ENCODE results near the gene TXNDC5. TPM values are rescaled to one million over a fixed set of nuclear protein-coding genes. Genes with fewer than 3 reads are reported as not detected.

TXNDC5 gene
- polyA plus RNA-seq, 2 of the 4 experiments (the other 2 are of a cell fraction): 115 to 134 TPM

DNA sequence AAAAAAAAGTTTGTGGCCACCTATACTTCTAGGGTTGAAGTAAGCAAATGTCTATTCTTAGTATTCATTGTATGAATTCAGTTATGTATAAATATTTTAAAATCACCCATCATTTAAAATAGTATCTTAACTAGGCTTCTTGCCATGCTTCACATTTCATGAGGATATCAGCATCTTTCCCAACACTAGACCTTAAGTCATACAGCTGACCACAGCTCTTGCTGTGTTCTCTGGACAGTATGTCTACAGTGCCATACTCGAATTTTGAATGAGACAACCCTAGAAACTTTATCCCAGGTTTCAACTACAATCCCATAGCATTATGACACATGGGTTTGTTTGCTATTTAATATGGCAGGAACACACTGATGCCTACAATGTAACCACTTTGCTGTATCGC lies 5.2 kb downstream of the TXNDC5 start:
- TF ChIP-seq CTCF (IDR thresholded peaks at IDR 0.05) (no peak), SREBF2 (IDR thresholded peaks at IDR 0.05) (no peak), ZNF302 (CRISPR knock-in tag; IDR thresholded peaks at IDR 0.05) (no peak), KDM1A (IDR thresholded peaks at IDR 0.05; ENCODE audit: low read depth) (no peak), FOXS1 (CRISPR knock-in tag; IDR thresholded peaks at IDR 0.05) (no peak), CHD4 (IDR thresholded peaks at IDR 0.05; ENCODE audit: borderline replicate concordance) (no peak)
- TF ChIP-seq, protein P1, sequence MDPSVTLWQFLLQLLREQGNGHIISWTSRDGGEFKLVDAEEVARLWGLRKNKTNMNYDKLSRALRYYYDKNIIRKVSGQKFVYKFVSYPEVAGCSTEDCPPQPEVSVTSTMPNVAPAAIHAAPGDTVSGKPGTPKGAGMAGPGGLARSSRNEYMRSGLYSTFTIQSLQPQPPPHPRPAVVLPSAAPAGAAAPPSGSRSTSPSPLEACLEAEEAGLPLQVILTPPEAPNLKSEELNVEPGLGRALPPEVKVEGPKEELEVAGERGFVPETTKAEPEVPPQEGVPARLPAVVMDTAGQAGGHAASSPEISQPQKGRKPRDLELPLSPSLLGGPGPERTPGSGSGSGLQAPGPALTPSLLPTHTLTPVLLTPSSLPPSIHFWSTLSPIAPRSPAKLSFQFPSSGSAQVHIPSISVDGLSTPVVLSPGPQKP (IDR thresholded peaks at IDR 0.05; ENCODE audit: low read depth, low read length): no peak
- ATAC-seq (no peak), FAIRE-seq (no peak), DNase-seq (ENCODE audit: low read depth in 1 of 2, low spot score in 1 of 2) (no peak)
- Histone ChIP-seq H3K9me3 (no peaks in the 10 kb centered on the region), H3K4me3 (no peak overlapping the region), H3K4me1 (peaks cover 8% of the 10 kb centered on the region; the same call in 1 of the 3 replicates), H3K27ac (no peak overlapping the region), H3K4me2 (no peak overlapping the region)
- ChIA-PET POLR2A (no interaction called here), CTCF (interaction anchor here (1.2 kb wide), 1 partner anchor 87 kb away, joined by 3 read pairs; no protein-coding TSS in a partner anchor)
- WGBS (ENCODE audit: missing lambda C conversion rate): 81% methylated on average over 2 of the region's 2 CpGs

GRCh38 chr6:7904654-7905319 lies 5.8 kb downstream of the TXNDC5 start:
- Histone ChIP-seq H3K27ac (no peak overlapping the region), H3K4me1 (peaks cover 11% of the 10 kb centered on the region; the same call in 1 of the 3 replicates), H3K9me3 (no peaks in the 10 kb centered on the region), H3K4me2 (no peak overlapping the region), H3K4me3 (no peak overlapping the region)
- ChIA-PET POLR2A (no interaction called here), CTCF (no interaction called here)
- DNase-seq (ENCODE audit: low read depth in 1 of 2, low spot score in 1 of 2): no peak
- no peak for FAIRE-seq
- no peak for ATAC-seq
- WGBS (ENCODE audit: missing lambda C conversion rate): 89% methylated on average over 5 of the region's 5 CpGs
- TF ChIP-seq RARB (CRISPR knock-in tag; IDR thresholded peaks at IDR 0.05): no peak
- no peak for TF ChIP-seq USF2 (IDR thresholded peaks at IDR 0.05)
- no peak for TF ChIP-seq TP53 (CRISPR knock-in tag; IDR thresholded peaks at IDR 0.05)
- no peak for TF ChIP-seq RAD21 (conservative IDR thresholded peaks at IDR 0.05 in 1 of 2, IDR thresholded peaks at IDR 0.05 in 1 of 2)
- no peak for TF ChIP-seq CHD2 (IDR thresholded peaks at IDR 0.05; ENCODE audit: low read length, partially characterized antibody)

DNA sequence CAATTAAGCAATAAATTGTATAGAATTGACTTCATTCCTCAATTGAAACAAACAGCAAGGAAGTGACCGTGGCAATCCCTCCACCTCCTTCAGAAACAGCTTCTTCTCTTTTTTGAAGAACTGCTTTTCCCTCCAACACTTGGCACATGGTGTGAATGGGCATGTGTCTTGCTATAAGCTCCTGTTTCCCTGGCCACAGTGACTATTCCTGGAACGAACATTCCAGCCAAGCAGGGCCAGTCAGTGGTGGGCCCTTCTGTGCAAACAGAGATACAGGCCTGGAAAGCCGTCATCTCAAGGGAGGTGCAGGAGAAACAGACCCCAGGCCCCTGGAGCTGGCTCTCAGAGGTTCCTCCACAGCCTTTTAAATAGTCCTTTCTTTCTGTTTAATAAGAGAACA lies 6.9 kb downstream of the TXNDC5 start:
- Histone ChIP-seq H3K9me3 (no peaks in the 10 kb centered on the region), H3K4me2 (no peak overlapping the region), H3K4me3 (no peak overlapping the region), H3K4me1 (peaks cover 14% of the 10 kb centered on the region; the same call in 2 of the 3 replicates), H3K27ac (no peak overlapping the region)
- no peak for ATAC-seq
- POLR2A ChIA-PET: no interaction called here
- no peak for FAIRE-seq
- CTCF ChIA-PET: interaction anchor here (1.1 kb wide), 1 partner anchor 88 kb away, joined by 3 read pairs; no protein-coding TSS in a partner anchor
- TF ChIP-seq ZNF302 (CRISPR knock-in tag; IDR thresholded peaks at IDR 0.05) (no peak), KDM5A (IDR thresholded peaks at IDR 0.05) (no peak), HDAC2 (IDR thresholded peaks at IDR 0.05) (no peak), TP53 (CRISPR knock-in tag; IDR thresholded peaks at IDR 0.05) (no peak), EHF (CRISPR knock-in tag; IDR thresholded peaks at IDR 0.05) (no peak), ZC3H11A (IDR thresholded peaks at IDR 0.05) (no peak), MYC (IDR thresholded peaks at IDR 0.05; ENCODE audit: borderline replicate concordance, low read length) (no peak), RNF2 (IDR thresholded peaks at IDR 0.05; ENCODE audit: borderline replicate concordance, low read depth) (no peak), JUNB (IDR thresholded peaks at IDR 0.05) (no peak)
- TF ChIP-seq, protein P2, sequence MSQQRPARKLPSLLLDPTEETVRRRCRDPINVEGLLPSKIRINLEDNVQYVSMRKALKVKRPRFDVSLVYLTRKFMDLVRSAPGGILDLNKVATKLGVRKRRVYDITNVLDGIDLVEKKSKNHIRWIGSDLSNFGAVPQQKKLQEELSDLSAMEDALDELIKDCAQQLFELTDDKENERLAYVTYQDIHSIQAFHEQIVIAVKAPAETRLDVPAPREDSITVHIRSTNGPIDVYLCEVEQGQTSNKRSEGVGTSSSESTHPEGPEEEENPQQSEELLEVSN (IDR thresholded peaks at IDR 0.05; ENCODE audit: borderline replicate concordance, low read depth): no peak
- TF ChIP-seq, protein P3, sequence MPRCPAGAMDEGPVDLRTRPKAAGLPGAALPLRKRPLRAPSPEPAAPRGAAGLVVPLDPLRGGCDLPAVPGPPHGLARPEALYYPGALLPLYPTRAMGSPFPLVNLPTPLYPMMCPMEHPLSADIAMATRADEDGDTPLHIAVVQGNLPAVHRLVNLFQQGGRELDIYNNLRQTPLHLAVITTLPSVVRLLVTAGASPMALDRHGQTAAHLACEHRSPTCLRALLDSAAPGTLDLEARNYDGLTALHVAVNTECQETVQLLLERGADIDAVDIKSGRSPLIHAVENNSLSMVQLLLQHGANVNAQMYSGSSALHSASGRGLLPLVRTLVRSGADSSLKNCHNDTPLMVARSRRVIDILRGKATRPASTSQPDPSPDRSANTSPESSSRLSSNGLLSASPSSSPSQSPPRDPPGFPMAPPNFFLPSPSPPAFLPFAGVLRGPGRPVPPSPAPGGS (IDR thresholded peaks at IDR 0.05): no peak
- WGBS (ENCODE audit: missing lambda C conversion rate): 90% methylated on average over 3 of the region's 3 CpGs
- no peak for DNase-seq (ENCODE audit: low read depth in 1 of 2, low spot score in 1 of 2)

Measured in A549 (cell line).